ENCODE results near the gene LTB4R.
"Not testable (repeated sequence)": the region's sequence is repeated elsewhere in the genome, so short reads cannot be mapped to it uniquely, and the experiment has no call there.

The LTB4R gene

GRCh38 chr14:24325041-24325530 is 13.8 kb downstream of the LTB4R start:
- DNase-seq = no peak

DNA sequence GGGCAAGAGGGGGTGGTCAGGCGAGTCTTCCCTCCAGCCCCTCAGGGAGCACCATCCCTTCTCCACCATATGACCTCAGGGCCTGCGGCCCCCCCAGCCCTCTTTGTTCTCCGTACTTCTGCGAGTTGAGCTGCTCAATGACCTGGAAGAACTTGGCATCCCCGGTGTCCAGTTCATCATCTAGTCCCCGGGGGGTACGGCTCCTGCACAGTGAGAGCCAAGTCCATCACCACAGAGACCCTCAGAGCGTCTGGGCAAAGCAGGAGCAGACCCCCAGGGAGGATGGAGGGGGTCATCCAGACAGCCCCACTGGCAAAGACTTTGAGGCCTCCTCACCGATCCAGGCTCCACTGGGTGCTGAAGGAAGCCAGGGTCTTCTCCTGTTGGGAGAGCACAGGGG is 14.7 kb downstream of the LTB4R start:
- DNase-seq = no peak

DNA sequence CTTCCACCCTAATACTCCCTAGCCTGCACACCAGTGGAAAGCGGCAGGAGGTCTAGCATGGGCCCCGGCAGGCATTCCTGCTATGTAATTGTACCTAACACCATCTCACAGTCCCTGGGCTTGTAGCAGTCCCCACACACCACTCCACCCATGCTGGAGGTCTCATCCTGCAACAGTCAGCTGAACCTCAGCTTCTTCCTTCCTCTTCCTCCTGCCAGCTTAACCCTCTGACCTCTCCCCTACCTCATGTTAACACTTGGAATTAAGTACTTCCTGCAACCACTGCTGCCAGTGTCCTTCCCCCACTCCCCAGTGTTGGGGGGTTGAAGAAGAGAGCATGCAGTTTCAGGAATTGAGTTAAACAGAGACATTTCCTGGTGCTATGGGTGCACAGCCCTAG is 16.0 kb downstream of the LTB4R start:
- DNase-seq = no peak

DNA sequence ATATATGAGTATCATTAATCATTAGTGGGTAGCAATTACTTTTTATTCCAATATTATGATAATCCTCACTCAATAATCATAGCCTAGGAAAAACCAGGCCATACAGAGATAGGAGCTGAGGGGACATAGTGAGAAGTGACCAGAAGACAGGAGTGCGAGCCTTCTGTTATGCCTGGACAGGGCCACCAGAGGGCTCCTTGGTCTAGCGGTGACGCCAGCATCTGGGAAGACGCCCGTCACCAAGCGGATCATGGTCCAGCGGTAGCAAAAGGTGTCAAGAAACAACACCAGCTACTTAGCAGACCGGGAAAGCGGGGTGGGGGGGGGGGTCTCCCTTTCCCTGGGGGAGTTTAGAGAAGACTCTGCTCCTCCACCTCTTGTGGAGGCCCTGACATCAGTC is 16.6 kb downstream of the LTB4R start:
- DNase-seq = not testable (repeated sequence)

DNA sequence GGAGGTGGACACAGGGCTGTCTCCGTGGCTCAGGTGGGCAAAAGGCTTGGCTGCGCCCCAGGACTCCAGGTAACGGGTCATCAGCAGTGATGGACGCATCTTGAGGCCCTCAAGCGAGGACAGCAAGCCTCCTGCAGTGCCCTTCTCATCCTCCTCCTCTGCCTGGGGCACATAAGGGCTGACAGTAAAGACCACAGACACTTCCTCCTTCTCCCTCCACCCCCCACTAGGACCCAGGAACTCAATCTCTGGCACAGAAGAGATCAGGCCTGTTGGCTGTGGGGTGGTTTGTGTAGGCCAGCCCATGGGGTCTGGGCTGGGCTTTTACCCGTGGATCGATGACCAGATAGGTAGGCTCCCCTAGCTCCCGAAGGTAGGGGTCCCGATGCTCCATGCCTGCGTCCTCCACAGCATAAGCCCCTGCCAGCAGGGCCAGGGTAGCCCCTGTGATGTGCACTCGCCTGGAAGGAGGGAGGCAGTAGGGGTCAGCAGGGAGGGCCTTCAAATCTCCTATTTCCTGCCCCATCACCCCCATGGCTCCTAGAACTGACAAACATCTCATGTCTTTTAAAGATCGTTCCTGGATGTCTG is 17.9 kb downstream of the LTB4R start:
- no peak for DNase-seq

DNA sequence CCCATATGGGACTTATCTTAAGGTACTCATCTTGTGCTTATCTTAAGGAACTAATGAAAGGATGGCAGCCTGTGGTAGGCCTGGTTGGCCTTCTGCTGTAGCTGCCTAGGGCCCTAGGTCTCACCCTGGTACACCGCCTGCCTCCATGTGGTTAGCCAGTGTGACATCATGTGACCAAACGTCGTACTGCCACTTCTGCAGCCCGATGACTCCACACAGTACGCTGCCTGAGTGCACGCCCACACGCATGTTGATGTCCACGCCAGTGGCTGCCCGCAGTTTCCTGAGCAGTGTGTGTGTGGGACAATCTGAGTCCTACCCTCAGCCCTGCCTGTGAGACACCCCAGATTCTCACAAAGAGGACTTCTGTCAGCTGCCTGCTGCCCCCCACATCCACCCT is 18.4 kb downstream of the LTB4R start:
- DNase-seq = no peak

GRCh38 chr14:24330973-24331674 is 19.8 kb downstream of the LTB4R start:
- DNase-seq = no peak

- DNase-seq = no peak
Observed at GRCh38 chr14:24331731-24332267, 20.5 kb downstream of the LTB4R start.

DNA sequence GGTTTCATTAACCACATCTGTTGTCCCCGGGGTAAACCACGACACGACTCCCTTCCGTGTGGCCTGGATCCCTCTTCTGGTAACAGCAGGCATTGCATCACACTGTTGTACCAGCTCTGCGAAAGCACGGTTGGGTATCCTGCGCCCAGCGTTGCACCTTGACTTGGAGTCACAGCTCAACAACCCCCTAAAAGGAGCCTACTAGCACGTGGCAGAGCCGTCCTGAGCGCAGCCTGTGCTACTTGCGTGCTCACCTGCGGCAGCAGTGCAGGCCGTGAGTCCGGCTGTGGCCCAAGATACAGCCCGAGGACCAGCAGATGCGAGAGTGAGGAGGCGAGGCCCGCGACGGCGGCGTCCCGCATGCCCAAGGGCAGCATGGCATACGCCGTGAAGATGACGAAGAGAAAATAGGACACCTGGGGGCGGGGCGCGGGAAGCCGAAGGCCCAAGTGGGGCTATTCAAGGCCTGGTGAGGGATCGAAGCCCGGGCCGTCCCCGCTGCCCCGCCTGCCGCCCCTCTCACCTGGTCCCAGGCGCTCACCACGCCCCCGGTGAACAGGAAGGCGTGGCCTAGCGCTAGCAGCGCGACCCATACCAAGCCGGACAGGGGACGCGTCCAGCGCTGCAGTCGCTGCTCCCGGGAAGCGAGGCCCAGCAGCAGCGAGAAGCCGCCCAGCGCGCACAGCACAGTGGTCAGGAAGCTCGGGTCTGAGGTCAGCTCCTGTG is 21.1 kb downstream of the LTB4R start:
- peak; percentile 85 for DNase-seq

GRCh38 chr14:24334431-24335291 is 23.4 kb downstream of the LTB4R start, which contains the start of gene ADCY4:
ADCY4 (minus strand) TSS chr14:24335071; CDS start chr14:24334652, 419 bp downstream.
- DNase-seq = no peak

DNA sequence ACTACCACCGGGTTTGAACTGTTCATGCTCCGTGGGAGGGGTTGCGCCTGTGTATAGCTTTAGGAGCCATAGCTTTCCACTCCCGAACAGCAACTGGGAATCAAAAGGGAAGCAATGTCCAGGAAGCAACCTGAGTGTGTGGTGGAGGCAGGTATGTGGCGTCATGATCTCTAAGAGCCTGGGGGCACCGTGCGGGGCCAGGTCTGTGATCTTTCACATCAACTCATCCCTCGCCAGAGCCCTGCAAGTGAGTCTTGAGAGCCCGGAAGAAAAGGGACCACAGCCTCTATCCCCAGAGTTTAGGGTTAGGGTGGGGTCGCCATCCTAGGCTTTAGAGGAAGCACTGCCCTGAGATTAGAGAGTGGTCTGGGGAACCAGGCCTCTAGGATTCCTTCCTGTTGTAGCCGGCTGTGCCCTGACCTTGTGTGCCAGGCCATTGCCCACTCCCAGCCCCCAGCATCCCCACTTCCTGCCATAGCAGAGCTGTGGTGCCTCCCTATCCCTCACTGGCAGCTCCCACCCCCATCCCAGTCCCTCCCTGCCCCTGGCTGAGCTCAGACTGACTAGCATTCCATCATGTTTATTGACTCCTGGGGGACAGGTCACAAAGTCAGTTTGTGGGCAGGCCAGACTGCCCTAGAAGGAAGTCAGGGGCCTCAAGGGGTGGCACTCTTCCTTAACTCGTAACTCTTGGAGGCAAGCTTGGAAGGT is 24.3 kb downstream of the LTB4R start:
- DNase-seq = no peak

GRCh38 chr14:24337144-24337823 is 26.0 kb downstream of the LTB4R start:
- no peak for DNase-seq

DNA sequence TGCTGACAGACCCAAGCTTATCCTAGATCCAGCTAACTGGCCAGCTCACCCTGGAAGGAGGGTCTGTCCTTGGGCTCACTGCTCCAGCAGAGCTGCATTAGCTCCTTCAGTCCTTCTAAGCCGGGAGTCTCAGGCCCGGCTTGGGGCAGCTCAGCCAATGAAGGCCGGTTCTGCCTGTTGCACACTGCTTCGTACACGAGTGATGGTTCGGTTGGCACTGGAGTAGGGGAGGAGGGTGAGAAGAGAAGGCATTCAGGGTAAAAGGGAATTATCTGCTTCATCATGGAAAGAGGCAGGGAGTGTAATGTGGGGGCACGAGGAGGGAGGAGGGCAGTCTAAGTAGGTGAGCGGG is 26.5 kb downstream of the LTB4R start:
- no peak for DNase-seq

DNA sequence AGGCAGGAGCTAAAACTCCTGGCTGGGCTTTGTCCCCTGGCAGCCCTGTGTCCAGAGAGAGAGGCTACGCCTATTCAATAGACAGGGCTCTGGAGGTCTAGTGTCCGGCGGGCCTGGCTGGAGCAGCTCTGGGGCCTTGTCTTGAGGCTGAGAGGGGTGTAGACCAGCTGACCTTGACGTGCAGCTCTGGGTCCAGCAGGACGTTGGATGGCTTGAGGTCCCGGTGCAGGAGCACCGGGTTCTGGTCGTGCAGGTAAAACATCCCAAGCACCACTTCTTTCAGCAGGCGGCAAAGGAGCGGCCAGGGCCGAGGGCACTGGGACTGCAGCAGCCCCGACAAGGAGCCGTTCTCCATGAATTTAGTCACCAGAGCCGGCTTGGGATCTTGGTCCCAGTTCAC is 27.5 kb downstream of the LTB4R start:
- no peak for DNase-seq

GRCh38 chr14:24339284-24340151 is 28.2 kb downstream of the LTB4R start, which contains the start of gene RIPK3:
RIPK3 (minus strand) TSS chr14:24339991; CDS start chr14:24339826, 165 bp downstream.
- DNase-seq = no peak

DNA sequence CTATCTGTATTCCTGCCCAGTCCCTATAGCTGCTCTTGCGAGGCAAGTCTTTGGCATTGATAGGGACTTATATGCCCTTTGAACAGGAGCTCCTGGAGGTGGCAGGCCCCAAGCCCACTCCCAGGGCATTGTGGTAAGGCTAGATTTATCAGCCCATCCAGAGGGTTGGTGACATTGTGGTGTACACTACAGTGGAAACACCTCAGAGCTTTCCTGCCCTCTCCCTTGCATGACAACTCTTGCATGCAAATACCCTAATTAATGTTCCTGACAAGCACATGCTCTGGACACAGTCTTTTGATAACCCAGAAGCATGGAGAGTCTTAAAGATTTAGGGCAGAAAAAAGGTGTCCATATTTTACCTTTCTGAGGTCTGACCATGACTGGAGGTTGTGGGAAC is 29.3 kb downstream of the LTB4R start:
- no peak for DNase-seq

DNA sequence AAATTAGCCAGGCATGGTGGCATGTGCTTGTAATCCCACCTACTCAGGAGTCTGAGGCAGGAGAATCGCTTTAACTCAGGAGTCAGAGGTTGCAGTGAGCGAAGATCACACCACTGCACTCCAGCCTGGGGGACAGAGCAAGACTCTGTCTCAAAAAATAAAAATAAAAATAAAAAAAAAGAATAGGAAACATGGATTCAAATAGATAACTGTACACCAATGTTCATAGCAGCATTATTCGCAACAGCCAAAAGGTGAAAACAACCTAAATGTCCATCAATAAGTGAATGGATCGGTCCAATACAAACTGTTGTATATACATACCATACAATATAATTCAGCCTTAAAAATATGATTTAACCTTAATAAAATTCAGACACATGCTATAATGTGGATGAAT is 31.6 kb downstream of the LTB4R start:
- no peak for DNase-seq

GRCh38 chr14:24343795-24344660 is 32.7 kb downstream of the LTB4R start:
- DNase-seq = no peak

- DNase-seq = no peak
Observed at GRCh38 chr14:24347134-24347533, 35.8 kb downstream of the LTB4R start.

All from NCI-H345 (cell line).